Suppressor macrophage treated with lipopolysaccharide for 1 hour (primary cell): ENCODE data around the gene TMEM39B.
"Not testable (repeated sequence)": the region's sequence is repeated elsewhere in the genome, so short reads cannot be mapped to it uniquely, and the experiment has no call there.

ENCODE experiments used
- DNase-seq, 3 donors: peaks; one replicate each; pipeline ENCODE4 v3.0.0-alpha.2; 2020 to 2022

Gene TMEM39B

GRCh38 chr1:32071758-32072621 lies 749 bp upstream of the TMEM39B start:
- peak in 2 of 3 donors; percentile 27 to 42 for DNase-seq

GRCh38 chr1:32073299-32074229 lies 825 bp downstream of the TMEM39B start:
- no peak for DNase-seq

- no peak for DNase-seq
Measured at GRCh38 chr1:32074841-32075240, 2.1 kb downstream of the TMEM39B start.

- DNase-seq, result no peak
Measured at GRCh38 chr1:32077451-32077850, 4.7 kb downstream of the TMEM39B start.

GRCh38 chr1:32082022-32082421 lies 9.3 kb downstream of the TMEM39B start:
- no peak for DNase-seq

- DNase-seq, result not testable (repeated sequence)
Measured at GRCh38 chr1:32086381-32086780, 13.6 kb downstream of the TMEM39B start.

- no peak for DNase-seq
Measured at GRCh38 chr1:32091176-32091575, 18.4 kb downstream of the TMEM39B start.

GRCh38 chr1:32091591-32091990 lies 18.9 kb downstream of the TMEM39B start:
- no peak for DNase-seq

- no peak for DNase-seq
Measured at GRCh38 chr1:32094746-32095521, 22.2 kb downstream of the TMEM39B start.

GRCh38 chr1:32099426-32099825 lies 26.7 kb downstream of the TMEM39B start:
- no peak for DNase-seq

- peak in 1 of 3 donors; percentile 5 for DNase-seq
Measured at GRCh38 chr1:32100359-32100758, 27.6 kb downstream of the TMEM39B start.

GRCh38 chr1:32100807-32101708 lies 28.3 kb downstream of the TMEM39B start:
- DNase-seq, result no peak

GRCh38 chr1:32104127-32104526 lies 31.4 kb downstream of the TMEM39B start:
- no peak for DNase-seq

- DNase-seq, result no peak
Measured at GRCh38 chr1:32105338-32105737, 32.6 kb downstream of the TMEM39B start.

GRCh38 chr1:32106663-32107275 lies 34.0 kb downstream of the TMEM39B start:
- peak; percentile 29 to 55 (median 31) for DNase-seq

- DNase-seq, result peak; percentile 93 to 95 (median 94)
Measured at GRCh38 chr1:32107742-32108661, 35.3 kb downstream of the TMEM39B start, which contains the start of gene KPNA6. Gene KPNA6, plus strand, starts transcription at chr1:32108056. Its CDS starts 75 bp downstream, at chr1:32108131.

- DNase-seq, result no peak
Measured at GRCh38 chr1:32111040-32111623, 38.4 kb downstream of the TMEM39B start.

- DNase-seq, result no peak
Measured at GRCh38 chr1:32111789-32112188, 39.0 kb downstream of the TMEM39B start.

- DNase-seq, result no peak
Measured at GRCh38 chr1:32112806-32113375, 40.2 kb downstream of the TMEM39B start.
